Stimulated activated CD4-positive, alpha-beta T cell treated with anti-CD3 and anti-CD28 coated beads, Interleukin-1b, Interleukin-23, amount 100 ng/mL, for 24 hours (primary cell): ENCODE data around the gene HNRNPK.
A peak's percentile ranks its signal among the peaks of the same experiment; 100 is the strongest.
"Not testable (repeated sequence)": the region's sequence is repeated elsewhere in the genome, so short reads cannot be mapped to it uniquely, and the experiment has no call there.

Experiments
- DNase-seq, 4 experiments: peaks; one replicate each; pipeline ENCODE4 v3.0.0-alpha.2; 2020; ENCODE audit warnings: low read depth in 4 of 4, low spot score in 1 of 4

The HNRNPK gene

DNA sequence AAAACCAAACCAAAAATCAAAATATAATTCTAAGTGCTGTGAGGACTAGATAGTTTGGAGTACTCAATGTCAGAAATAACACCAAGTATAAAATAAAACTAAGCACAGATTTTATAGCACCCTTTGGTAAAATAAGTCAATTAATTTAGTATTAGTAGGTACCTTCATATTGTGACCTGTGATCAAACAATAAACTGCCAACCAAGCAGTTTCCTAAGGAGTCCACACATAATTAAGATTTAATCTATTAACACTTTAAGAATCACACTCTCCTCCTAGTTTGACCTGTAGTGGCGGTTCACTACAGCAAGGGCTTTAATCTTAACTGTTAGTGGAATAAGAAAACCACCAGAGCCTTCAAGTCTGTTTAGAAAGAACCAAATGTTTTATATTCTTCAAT is 2.8 kb downstream of the HNRNPK start:
- no peak for DNase-seq

DNA sequence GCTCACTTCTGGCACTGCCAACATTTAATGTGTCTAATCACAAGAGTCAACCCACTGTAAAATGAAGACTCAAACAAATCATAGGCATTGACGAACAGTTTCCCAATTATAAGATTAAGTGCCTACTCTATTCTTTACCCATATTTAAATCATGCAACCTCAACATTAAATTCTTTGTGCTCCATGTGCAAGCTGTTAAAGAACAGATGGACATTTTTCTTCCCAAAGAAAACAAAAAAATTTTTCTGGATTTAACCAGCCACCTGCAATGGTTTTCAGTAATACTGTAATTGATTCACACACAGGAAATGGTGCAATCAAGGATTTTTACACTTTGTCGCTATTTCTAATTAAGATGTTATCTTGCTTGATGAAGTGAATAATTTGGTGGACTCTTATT is 3.6 kb downstream of the HNRNPK start:
- DNase-seq, result no peak

DNA sequence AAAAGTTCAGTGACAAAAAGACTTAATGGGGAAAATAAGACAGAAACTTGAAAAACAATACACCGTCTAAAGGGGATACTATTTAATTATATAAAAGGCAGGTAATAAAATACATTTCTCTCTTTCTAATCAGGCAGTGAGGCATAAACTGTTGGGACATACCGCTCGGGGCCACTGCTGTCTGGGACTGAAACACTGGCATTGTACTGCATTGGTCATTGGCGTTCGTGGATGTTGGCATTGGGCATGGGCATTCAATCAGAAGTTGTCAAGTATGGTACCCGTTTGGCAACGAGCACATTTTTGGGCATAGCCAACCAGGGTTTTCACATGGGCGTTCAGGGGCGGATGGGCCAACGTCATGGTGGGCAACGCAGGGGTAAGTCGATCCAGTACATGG is 4.7 kb downstream of the HNRNPK start:
- DNase-seq, result no peak

DNA sequence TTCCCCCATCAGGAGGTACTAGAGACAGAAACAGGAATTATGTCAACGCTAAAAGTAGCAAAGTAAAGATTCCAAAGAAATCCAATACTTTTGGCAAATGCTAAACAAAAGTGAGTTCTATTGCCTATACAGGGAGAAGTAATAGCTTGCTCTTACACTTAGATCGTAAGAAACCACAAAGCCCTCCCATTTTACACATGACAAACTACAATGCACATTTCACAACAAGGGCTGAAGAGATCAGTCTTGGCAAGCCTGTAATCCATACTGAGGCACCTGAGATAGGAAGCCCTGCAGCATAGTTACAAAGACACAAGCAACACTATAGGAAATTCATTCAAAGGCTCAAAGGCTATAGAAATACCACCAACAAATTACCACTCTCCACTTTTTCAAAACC is 7.7 kb downstream of the HNRNPK start:
- no peak for DNase-seq

DNA sequence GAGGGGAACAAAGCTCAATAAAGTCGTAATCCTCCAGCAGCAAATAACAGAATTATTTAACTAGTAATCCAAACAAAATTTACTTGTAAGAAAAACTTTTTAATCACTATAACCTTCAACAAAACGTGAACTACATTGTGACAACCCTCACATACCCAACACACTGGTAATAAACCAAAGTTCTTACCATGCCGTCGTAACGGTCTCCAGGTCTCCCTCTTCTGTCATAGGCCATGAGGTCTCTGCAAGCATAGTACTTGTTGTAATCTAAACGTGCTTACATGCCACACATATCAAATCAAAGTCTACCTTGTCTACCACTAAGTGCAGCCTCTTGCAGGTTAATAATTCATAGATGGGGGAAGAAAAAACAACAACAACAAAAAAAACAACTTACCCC is 8.5 kb downstream of the HNRNPK start:
- no peak for DNase-seq

DNA sequence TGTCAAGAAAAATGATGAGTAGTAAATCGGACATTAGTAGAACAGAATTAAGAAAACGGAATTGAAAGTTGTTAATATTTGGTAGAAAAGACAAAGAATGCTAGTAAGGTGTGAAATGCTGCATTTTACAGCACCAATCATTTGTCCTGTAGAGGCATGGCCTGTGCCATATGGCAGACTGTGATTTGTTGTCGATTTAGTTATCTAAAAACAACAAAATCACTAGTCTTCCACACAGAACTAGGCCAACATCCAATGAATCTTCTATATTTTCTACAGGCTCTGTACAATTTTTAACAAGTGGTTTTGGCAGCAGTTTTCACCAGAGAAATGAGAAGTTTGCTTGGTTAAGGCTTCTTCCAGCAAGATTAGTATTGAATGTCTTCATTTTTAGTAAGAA is 10.4 kb downstream of the HNRNPK start:
- no peak for DNase-seq

DNA sequence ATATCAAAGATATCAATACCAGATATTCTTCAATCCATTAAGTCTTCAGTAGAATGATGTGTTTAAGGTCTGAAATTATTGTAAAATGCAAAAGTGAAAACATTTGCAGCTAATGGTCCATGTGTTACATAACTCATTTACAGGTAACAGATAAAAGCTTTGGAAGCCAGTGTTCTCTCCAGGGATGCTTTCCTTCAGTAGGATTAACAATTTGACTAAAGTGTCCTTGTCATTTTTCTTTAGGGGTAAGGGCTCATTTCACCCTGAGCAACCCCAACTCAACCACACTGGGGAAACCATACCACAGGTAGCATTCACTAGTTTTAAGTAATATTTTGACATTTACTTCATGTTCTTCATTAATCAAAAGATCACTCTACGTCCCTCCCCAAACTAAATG is 12.9 kb downstream of the HNRNPK start:
- DNase-seq, result no peak

DNA sequence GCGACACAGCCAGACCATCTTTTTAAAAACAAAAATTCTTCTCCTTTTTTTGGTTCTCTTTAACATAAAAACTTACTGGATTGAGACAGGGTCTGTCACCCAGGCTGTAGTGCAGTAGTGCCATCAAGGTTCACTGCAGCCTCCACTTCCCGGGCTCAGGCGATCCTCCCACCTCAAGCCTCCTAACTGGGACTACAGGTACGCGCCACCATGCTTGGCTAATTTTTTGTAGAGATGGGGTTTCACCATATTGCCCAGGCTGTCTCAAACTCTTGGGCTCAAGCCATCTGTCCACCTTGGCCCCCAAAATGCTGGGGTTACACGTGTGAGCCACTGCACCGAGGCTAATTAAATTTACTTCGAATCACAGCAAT is 13.8 kb downstream of the HNRNPK start:
- no peak for DNase-seq

DNA sequence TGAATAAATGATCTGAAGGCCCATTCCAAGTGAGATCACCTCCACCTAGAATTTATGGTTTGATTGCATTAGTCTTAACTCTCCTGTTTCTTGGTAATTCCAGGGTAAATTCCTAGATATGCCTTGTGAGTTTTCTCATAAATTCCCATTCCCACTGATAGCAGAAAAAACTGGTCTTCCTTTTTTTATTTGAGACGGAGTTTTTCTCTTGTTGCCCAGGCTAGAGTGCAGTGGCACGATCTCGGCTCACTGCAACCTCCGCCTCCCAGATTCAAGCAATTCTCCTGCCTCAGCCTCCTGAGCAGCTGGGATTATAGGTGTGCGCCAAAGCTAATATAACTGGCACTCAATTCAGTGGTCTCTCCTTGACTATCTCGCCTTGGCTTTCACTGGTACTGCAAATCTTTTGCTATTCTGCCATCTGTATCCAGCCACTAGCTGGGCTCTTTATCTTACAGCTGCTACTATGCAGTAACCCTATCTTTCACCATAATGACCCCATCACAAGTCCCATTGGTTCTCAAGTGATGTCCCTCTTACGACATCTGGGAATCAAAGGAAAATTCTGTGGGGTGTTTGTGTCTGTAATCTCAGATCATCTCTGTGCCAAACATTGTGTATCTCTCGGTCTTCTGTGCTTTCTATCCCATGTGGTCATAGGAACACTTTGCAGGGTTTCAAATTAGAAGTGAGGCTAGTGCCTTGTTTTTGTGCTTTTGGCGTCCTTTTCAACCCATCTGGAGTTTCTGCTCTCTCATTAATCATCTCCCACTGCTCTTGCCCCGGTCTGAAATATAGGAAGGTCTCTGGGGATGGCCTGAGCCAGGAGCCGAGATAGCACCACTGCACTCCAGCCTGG is 14.4 kb downstream of the HNRNPK start:
- no peak for DNase-seq

DNA sequence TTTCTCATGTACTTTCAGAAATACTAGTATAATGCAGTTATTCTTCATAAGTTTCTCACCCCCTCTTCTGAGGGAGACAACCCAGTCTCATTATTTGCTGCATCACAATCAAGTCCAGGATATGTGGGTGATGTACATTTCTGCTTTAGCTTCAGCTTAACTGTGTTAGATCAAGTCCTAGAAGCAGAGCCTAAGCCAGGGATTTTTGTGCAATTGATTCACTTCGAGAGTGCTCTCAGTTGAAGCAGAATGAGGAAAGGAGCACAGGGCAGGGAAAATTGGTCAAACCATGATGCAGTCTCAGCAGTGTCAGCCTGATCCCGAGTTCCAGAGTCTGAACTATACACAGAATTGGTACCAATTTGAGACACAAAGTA is 15.1 kb downstream of the HNRNPK start:
- DNase-seq, result no peak

DNA sequence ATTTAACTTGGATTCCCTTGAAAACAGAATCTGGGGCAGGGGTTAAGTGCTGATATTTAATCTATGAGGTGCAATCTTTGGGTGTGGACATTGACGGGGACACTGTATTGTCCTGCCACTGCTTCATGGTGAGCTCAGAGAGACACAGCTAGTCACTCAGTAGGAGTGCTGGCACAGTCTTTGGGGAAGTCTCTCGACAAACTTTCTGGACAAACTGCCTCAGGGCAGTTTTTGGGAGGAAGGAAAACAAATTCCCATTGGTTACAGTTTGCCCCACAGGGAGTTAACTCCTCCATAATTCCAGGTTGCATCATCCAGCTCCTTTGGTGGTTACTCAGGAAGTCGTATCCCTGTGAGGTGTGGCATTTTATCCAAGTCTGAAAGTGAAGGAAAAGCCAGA is 17.9 kb downstream of the HNRNPK start:
- DNase-seq, result no peak

DNA sequence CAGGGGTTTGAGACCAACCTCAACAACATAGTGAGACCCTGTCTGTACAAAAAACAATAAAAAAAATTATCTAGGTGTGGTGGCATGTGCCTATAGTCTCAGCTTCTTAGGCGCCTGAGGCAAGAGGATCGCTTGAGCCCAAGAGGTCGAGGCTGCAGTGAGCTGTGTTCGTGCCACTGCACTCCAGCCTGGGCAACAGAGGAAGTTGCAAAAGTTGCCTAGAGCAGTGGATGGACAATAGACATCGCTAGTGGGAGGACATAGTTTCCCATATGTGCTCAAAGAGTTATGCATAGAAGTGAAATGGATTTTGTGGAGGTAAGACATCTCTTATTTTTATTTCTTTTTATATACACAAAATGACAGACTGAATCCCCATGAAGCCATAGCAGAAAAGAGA is 19.0 kb downstream of the HNRNPK start:
- DNase-seq, result no peak

DNA sequence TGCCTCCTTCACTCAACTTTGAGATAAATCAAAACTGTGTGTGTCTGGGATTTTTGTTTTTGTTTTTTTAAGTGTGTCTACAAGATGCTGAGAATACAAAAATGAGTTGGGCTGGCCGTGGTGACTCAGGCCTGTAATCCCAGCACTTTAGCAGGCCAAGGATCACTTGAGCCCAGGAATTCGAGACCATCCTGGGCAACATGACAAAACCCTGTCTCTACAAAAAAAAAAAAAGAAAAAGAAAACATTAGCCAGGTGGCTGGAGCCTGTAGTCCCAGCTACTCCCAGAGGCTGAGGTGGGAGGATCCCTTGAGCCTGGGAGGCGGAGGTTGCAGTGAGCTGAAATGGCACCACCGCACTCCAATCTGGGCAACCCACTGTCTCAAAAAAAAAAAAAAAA is 21.0 kb downstream of the HNRNPK start:
- no peak for DNase-seq

DNA sequence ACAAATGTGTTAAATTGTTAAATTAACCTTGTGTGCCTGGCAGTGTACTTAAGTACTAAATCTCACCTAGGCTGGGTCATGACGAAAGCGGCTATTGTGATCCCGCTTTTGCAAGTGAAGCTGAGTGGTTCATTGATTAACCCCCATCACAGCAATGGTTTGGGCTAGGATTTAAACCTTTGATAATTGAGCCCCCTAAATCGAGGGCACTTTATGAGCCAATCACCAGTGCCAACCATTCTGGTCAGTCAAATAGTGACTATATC is 22.8 kb downstream of the HNRNPK start:
- DNase-seq, result no peak

DNA sequence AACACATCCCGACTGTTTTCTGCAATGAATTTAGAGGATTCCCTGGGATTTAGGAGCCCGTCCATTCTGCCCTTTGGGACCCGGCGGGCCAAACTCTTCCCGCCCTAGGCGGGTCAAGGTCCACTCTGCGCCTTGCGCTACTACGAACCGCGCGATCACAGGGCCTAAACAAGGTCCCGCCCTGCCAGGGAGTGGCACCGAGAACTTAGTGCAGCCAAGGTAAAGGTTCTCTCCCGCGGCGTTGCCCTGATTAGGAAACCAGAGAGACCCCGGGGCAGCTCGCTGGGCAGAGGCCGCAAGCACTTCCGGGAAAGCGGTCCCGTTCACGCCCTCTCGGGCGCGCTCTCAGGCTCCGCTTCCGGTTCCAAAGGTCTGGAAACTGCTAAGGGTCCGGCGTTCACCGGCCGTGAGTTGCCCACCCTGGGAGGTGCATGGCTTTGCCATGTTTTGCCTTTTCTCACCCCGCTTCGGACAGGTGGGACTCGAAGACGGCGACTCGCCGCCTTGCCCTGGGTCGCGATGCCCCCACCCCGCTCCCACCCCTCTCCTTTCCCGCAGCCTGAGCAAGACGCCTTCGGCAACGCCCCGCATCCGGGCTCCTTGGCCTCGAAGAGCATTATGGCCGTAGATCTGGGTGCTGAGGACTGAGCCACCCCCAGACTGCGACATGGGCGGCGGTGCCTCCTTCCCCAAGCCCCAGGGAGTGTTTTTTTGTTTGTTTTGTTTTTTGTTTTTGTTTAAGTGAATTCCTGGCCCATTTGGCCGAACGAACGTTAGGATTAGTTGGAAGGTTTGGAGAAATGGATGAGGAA is 23.4 kb downstream of the HNRNPK start:
- DNase-seq, result peak in 3 of 4 experiments; percentile 42 to 57 (median 45)

DNA sequence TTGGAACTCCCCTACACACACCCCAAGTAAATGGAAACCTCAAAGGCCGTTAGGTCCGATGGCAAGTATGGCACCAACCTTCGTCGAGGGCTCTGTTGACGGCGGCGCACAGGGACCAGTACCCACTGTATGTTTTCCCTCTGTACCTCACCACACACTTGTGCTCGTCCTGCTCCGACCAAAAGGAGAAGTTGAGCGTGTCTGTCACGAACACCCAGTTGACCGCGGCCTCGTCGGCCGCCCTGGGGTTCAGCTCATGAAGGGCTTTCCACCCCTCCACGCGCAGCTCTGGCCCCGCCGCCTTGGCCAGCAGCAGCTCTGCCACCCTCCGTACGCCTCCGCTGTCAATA is 24.0 kb downstream of the HNRNPK start:
- DNase-seq, result no peak

DNA sequence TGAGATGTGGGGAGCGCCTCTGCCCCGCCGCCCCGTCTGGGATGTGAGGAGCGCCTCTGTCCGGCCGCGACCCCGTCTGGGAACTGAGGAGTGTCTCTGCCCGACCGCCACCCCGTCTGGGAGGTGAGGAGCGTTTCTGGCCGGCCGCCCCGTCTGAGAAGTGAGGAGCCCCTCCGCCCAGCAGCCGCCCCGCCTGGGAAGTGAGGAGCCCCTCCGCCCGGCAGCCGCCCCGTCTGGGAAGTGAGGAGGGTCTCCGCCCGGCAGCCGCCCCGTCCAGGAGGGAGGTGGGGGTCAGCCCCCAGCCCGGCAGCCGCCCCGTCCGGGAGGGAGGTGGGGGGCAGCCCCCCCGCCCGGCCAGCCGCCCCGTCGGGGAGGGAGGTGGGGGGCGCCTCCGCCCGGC is 31.9 kb downstream of the HNRNPK start:
- DNase-seq, result not testable (repeated sequence)

DNA sequence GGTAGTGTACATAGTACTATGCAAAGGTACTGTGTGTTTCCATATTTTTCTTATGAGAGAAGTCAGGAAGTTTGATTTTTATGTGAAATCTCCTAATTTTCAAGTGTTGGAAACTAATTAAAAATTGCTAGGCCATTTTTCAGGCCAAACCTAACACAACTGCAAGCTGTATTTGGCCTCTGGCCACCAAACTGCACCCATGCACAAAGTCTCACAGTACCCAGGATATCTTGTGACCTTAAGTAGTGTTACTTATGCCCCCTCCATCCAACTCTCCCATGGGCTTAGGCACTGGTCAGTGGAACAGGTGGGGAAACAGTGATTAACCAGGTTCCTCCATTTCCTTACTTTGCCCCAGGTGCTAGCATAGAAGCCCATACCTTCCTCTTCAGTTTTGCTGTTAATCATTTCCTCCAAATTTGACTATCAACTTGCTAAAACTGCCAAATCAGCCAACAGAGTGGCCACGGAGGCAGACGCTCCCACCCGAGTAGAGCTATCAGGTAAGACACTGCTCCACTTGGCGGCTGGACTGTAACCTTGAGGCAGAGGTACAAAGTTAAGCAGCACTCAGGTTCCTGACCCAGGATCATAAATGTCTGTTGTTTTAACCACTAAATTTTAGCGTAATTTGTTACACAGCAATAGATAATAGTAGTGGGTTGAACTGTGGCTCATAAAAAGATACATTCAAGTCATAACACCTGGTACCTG is 39.3 kb downstream of the HNRNPK start:
- DNase-seq, result no peak

DNA sequence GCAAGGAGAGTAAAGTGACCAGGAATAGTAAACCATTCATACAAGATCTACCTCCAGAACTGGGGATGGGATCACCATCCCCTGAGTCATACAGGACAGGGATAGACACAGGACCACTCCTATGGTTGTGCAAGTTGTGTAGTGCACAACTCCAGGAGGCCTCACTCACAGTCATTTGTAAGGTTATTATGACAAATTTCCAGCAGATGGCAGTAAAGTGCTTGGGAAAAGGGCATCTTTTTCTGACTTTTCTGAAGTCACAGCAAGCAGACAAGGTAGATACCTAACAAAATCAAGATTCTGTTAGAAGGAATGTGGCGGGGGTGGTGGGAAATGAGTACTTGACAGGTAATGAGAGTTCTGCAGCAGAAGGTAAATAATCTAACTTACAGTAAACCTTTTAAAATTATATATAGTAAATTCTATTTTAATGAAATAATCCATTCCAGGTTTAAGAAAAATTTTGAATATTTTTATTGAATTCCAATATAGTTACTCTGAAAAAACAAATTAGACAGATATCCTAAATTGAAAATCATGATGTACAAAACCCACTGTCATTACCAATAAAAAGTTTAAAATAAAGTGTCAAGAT is 42.1 kb downstream of the HNRNPK start:
- DNase-seq, result no peak

DNA sequence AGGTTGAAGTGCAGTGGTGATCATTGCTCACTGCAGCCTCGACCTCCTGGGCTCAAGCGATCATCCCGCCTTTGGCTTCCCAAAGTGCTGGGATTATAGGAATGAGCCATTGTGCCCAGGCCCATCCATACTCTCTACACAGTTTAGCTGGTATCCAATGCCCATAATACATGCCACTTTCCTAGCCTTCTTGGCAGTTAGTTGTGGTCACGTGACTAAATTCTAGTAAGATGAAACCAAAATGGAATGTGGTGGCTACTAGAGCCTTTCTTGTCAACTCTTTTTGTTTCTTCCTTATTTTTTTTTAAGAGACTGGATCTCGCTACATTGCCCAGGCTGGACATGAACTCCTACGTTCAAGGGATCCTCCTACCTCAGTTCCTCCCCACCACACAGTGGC is 43.5 kb downstream of the HNRNPK start:
- DNase-seq, result no peak

DNA sequence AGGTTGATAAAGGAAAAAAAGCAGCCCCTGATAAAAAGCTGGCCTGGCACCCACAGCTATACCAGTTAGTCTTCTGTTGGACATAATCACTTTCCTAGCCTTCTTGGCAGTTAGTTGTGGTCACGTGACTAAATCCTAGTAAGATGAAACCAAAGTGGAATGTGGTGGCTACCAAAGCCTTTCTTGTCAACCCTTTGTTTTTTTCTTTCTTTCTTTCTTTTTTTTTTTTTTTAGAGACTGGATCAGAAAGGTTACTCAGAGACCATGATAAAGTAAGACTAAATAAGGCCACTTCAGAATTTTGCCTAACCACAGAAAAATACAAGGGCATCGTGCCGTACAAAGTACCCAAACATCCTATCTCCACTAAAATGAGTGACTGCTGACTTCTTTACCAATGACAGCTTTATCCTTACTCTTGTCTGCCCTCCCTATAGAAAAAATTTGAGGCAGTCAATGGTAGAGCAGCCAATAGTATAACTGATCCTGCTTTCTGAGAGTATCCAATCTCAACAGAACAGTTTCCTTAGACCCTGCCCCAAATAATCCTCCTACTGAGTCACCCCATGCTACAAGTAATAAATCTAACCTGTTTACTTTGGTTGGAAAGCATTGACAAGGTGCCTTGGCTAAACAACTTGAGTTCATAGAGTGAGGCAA is 44.6 kb downstream of the HNRNPK start:
- no peak for DNase-seq
